Spleen (tissue), 7 donors: Measurements from ENCODE around the gene GARIN5B.

ENCODE experiments used
- CTCF ChIP-seq, 11 experiments: fragments of 200-600 bp in 7 of 11; fragments of 450-650 bp in 4 of 11; sonication (generic) in 4 of 11; IDR thresholded peaks in 8 of 11; conservative IDR thresholded peaks in 3 of 11; 1 replicate in 7 of 11; 2 replicates in 4 of 11; pipeline versions ENCODE4 v1.4.0 to v1.8.0; 2016 to 2021; ENCODE audit warnings: antibody characterized with exemption in 11 of 11, inconsistent platforms in 4 of 11, mild to moderate bottlenecking in 1 of 11
- POLR2A ChIP-seq, 3 donors: fragments of 450-650 bp; IDR thresholded peaks; one replicate each; pipeline ENCODE4 v1.5.1; 2017; ENCODE audit warnings: antibody characterized with exemption in 3 of 3, mild to moderate bottlenecking in 1 of 3
- POLR2AphosphoS5 ChIP-seq, 3 donors: sonication (generic); formaldehyde crosslinking; IDR thresholded peaks; one replicate each; pipeline ENCODE4 v1.5.1; 2017; ENCODE audit warnings: antibody characterized with exemption in 3 of 3
- donor health status: DM: no; HTN: no; CAD: no; lungs with moderate emphysema.
- donor health status: DM: no; HTN: no; CAD: no.
- donor health status: DM: no; HTN: no; CAD: no.

- TF ChIP-seq POLR2A (IDR thresholded peaks at IDR 0.05) (no peak), CTCF (IDR thresholded peaks at IDR 0.05 in 8 of 11, conservative IDR thresholded peaks at IDR 0.05 in 3 of 11) (no peak), POLR2AphosphoS5 (IDR thresholded peaks at IDR 0.05) (no peak)
Observed at GRCh38 chr19:55322204-55322885, 40.7 kb downstream of the GARIN5B start.
